Neural crest cell (in vitro differentiated cells): ENCODE results near the gene ATAD2B. TPM values are rescaled to one million over a fixed set of nuclear protein-coding genes. Genes with fewer than 3 reads are reported as not detected.
A peak's percentile ranks its signal among the peaks of the same experiment; 100 is the strongest.

ENCODE experiments used
- DNase-seq: peaks from one replicate; pipeline ENCODE4 v3.0.0; 2021; ENCODE audit warnings: low read depth, mixed read lengths, low spot score
- H3K27ac Mint-ChIP-seq: one replicate; pipeline ENCODE4 v1.8.0; 2021; ENCODE audit warnings: mild to moderate bottlenecking, mixed read lengths; ENCODE audit not compliant: unreplicated experiment
- H3K27me3 Mint-ChIP-seq: 2 replicates; pipeline ENCODE4 v1.8.0; 2021; ENCODE audit warnings: low read depth, mild to moderate bottlenecking, mixed read lengths
- H3K36me3 Mint-ChIP-seq: 2 replicates; pipeline ENCODE4 v1.8.0; 2021; ENCODE audit warnings: low read depth, mild to moderate bottlenecking, mixed read lengths
- H3K4me1 Mint-ChIP-seq: 2 replicates; pipeline ENCODE4 v1.8.0; 2021; ENCODE audit warnings: mixed read lengths
- H3K4me3 Mint-ChIP-seq: one replicate; pipeline ENCODE4 v1.8.0; 2021; ENCODE audit warnings: mild to moderate bottlenecking, mixed read lengths
- H3K9me3 Mint-ChIP-seq: 2 replicates; pipeline ENCODE4 v1.8.0; 2021; ENCODE audit warnings: mixed read lengths
- CTCF ChIP-seq: fragments of 200-600 bp; sonication (generic); conservative IDR thresholded peaks from 2 replicates; pipeline ENCODE4 v1.5.0; 2021; ENCODE audit warnings: antibody characterized with exemption, mild to moderate bottlenecking
- total RNA-seq: library from RNA; stranded (reverse); gene quantifications from 2 replicates; pipeline ENCODE4 v1.2.1, GENCODE V29; 2021

ATAD2B gene
- total RNA-seq, 1 donor from 2014 or later, result 29.4 TPM

DNA sequence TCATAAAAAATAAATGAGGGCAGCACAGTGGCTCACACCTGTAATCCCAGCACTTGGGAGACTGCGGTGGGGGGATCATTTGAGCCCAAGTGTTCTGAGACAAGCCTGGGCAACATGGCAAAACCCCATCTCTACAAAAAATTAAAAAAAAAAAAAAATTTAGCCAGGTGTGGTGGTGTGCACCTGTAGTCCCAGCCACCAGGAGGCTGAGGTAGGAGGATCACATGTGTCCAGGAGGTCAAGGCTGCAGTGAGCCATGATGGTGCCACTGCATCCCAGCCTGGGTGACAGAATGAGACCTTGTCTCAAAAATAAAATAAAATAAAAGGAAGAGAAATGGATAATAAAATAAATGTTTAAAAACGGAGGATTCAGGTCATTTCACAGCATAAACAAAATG lies 113.5 kb downstream of the ATAD2B start:
- Mint-ChIP-seq H3K27ac (no peak overlapping the region), H3K27me3 (no peaks in the 10 kb centered on the region), H3K4me3 (no peak overlapping the region), H3K9me3 (no peaks in the 10 kb centered on the region), H3K4me1 (no peaks in the 10 kb centered on the region), H3K36me3 (peaks cover 5% of the 10 kb centered on the region)
- peak; percentile 31 for TF ChIP-seq CTCF
- DNase-seq, result no peak

- DNase-seq, result no peak
- Mint-ChIP-seq H3K9me3 (no peaks in the 10 kb centered on the region), H3K4me1 (peaks cover 4% of the 10 kb centered on the region), H3K27me3 (no peaks in the 10 kb centered on the region), H3K27ac (no peak overlapping the region), H3K36me3 (peaks cover 8% of the 10 kb centered on the region), H3K4me3 (no peak overlapping the region)
- TF ChIP-seq CTCF, result no peak
These were observed 117.8 kb downstream of the ATAD2B start for GRCh38 chr2:23809150-23809549.

GRCh38 chr2:23806665-23807249 lies 120.2 kb downstream of the ATAD2B start:
- Mint-ChIP-seq H3K4me1 (peaks cover 4% of the 10 kb centered on the region), H3K36me3 (peaks cover 8% of the 10 kb centered on the region), H3K27ac (no peak overlapping the region), H3K27me3 (no peaks in the 10 kb centered on the region), H3K4me3 (no peak overlapping the region), H3K9me3 (no peaks in the 10 kb centered on the region)
- no peak for TF ChIP-seq CTCF
- DNase-seq, result no peak

- Mint-ChIP-seq H3K36me3 (peaks cover 8% of the 10 kb centered on the region), H3K9me3 (no peaks in the 10 kb centered on the region), H3K4me1 (peaks cover 4% of the 10 kb centered on the region), H3K27me3 (no peaks in the 10 kb centered on the region), H3K4me3 (no peak overlapping the region), H3K27ac (no peak overlapping the region)
- TF ChIP-seq CTCF, result no peak
- no peak for DNase-seq
These were observed 120.7 kb downstream of the ATAD2B start for GRCh38 chr2:23806201-23806600.

DNA sequence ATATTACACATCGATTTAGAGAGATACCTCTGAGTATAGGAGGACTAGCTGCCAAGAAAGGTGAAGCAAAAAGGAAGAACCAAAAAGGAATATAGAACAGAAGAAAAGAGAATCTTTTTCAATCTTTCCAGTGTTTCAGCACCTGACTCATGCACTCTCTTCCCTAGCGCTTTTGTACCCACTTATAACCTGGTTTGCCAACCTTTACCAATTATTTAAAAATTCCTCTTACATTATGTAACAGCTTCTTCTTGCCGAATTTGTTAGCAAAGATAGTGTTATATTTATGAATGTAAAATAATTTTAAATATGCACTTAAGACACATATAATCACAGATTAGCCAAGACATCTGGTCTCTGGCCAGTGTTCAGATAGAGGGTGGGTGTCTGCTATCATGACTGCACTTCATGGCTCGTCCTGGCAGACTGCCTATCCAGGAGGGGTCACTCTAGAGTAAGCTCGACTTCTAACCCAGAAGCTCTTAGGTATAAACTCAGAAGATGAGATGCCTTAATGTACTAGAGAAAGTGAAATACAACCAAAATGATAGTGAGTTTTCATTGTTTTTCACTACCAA lies 122.9 kb downstream of the ATAD2B start:
- peaks cover 4% of the 10 kb centered on the region for H3K4me1 Mint-ChIP-seq
- H3K27me3 Mint-ChIP-seq, result no peaks in the 10 kb centered on the region
- peak; percentile 21 for TF ChIP-seq CTCF
- H3K4me3 Mint-ChIP-seq, result no peak overlapping the region
- H3K36me3 Mint-ChIP-seq, result peaks cover 8% of the 10 kb centered on the region
- no peak for DNase-seq
- H3K9me3 Mint-ChIP-seq, result no peaks in the 10 kb centered on the region
- H3K27ac Mint-ChIP-seq, result no peak overlapping the region
